ENCODE data around the gene PCDHB8.
"Not testable (repeated sequence)": the region's sequence is repeated elsewhere in the genome, so short reads cannot be mapped to it uniquely, and the experiment has no call there.

The PCDHB8 gene

DNA sequence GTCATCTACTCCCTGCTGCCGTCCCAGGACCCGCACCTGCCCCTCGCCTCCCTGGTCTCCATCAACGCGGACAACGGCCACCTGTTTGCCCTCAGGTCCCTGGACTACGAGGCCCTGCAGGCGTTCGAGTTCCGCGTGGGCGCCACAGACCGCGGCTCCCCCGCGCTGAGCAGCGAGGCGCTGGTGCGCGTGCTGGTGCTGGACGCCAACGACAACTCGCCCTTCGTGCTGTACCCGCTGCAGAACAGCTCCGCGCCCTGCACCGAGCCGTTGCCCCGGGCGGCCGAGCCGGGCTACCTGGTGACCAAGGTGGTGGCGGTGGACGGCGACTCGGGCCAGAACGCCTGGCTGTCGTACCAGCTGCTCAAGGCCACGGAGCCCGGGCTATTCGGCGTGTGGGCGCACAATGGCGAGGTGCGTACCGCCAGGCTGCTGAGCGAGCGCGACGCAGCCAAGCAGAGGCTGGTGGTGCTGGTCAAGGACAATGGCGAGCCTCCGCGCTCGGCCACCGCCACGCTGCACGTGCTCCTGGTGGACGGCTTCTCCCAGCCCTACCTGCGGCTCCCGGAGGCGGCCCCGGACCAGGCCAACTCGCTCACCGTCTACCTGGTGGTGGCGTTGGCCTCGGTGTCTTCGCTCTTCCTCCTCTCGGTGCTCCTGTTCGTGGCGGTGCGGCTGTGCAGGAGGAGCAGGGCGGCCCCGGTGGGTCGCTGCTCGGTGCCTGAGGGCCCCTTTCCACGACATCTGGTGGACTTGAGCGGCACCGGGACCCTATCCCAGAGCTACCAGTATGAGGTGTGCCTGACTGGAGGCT lies 3.1 kb upstream of the PCDHB8 start:
- H3K36me3 Mint-ChIP-seq (ENCODE audit: low read depth); H3K4me3 Mint-ChIP-seq: not testable (repeated sequence)

DNA sequence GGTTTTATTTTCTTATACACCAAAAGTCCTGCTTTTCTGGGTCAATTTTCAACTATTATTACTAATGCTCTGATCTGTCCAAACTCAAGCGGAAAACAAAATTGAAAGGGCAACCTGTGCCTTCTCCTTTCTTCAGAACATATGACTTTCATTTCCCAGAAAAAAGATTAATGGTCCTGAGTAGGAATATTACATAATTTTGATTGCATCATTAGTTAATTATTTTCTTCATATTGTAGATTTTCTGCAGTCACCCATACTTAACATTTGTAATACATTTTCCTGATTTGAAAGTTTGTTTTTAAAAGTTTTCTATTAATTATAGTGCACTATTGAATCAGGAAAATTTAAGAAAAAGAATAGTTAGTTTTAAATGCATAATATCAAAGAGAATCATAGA lies 1.7 kb upstream of the PCDHB8 start:
- Mint-ChIP-seq H3K36me3 (ENCODE audit: low read depth) (peaks cover 7% of the 10 kb centered on the region), H3K9me3 (peaks cover 14% of the 10 kb centered on the region)

More for the DNA sequence above, 3.1 kb upstream of the PCDHB8 start:
- not testable (repeated sequence) for H3K4me1 Mint-ChIP-seq (ENCODE audit: low read depth); H3K27ac Mint-ChIP-seq
- Mint-ChIP-seq H3K27me3 (peaks cover 37% of the 10 kb centered on the region), H3K9me3 (peaks cover 14% of the 10 kb centered on the region)

DNA sequence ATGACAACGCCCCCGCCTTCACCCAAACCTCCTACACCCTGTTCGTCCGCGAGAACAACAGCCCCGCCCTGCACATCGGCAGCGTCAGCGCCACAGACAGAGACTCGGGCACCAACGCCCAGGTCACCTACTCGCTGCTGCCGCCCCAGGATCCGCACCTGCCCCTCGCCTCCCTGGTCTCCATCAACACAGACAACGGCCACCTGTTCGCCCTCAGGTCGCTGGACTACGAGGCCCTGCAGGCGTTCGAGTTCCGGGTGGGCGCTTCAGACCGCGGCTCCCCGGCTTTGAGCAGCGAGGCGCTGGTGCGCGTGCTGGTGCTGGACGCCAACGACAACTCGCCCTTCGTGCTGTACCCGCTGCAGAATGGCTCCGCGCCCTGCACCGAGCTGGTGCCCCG lies 1.8 kb downstream of the PCDHB8 start:
- peaks cover 14% of the 10 kb centered on the region for H3K9me3 Mint-ChIP-seq
- peaks cover 29% of the 10 kb centered on the region for H3K27me3 Mint-ChIP-seq
- H3K27ac Mint-ChIP-seq; H3K4me1 Mint-ChIP-seq (ENCODE audit: low read depth); H3K36me3 Mint-ChIP-seq (ENCODE audit: low read depth); H3K4me3 Mint-ChIP-seq: not testable (repeated sequence)

More for the DNA sequence above, 1.7 kb upstream of the PCDHB8 start:
- no peak overlapping the region for H3K27ac Mint-ChIP-seq
- no peak overlapping the region for H3K4me3 Mint-ChIP-seq
- peaks cover 32% of the 10 kb centered on the region for H3K27me3 Mint-ChIP-seq
- no peaks in the 10 kb centered on the region for H3K4me1 Mint-ChIP-seq (ENCODE audit: low read depth)

DNA sequence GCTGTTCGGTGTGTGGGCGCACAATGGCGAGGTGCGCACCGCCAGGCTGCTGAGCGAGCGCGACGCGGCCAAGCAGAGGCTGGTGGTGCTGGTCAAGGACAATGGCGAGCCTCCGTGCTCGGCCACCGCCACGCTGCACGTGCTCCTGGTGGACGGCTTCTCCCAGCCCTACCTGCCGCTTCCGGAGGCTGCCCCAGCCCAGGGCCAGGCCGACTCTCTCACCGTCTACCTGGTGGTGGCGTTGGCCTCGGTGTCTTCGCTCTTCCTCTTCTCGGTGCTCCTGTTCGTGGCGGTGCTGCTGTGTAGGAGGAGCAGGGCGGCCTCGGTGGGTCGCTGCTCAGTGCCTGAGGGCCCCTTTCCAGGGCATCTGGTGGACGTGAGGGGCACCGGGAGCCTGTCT lies 2.3 kb downstream of the PCDHB8 start:
- not testable (repeated sequence) for H3K4me1 Mint-ChIP-seq (ENCODE audit: low read depth); H3K4me3 Mint-ChIP-seq; H3K27ac Mint-ChIP-seq
- peaks cover 15% of the 10 kb centered on the region for H3K36me3 Mint-ChIP-seq (ENCODE audit: low read depth)
- peaks cover 34% of the 10 kb centered on the region for H3K27me3 Mint-ChIP-seq
- peaks cover 17% of the 10 kb centered on the region for H3K9me3 Mint-ChIP-seq

DNA sequence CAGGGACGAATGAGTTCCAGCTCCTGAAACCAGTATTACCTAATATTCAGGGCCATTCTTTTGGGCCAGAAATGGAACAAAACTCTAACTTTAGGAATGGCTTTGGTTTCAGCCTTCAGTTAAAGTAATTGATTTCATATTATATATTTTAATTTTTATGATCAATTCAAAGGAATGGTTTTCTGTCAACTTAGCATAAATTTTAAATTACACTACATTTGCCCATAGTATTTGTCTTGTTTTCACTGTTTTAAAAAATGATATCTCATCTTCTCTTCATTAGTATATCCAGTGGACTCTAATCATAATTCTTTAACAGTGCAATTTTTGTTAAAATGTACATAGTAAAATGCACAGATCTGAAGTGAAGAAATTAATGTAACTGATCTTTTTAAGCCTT lies 2.7 kb downstream of the PCDHB8 start:
- Mint-ChIP-seq H3K27ac (no peak overlapping the region), H3K27me3 (peaks cover 39% of the 10 kb centered on the region), H3K36me3 (ENCODE audit: low read depth) (peaks cover 19% of the 10 kb centered on the region), H3K9me3 (peaks cover 17% of the 10 kb centered on the region), H3K4me1 (ENCODE audit: low read depth) (no peaks in the 10 kb centered on the region), H3K4me3 (no peak overlapping the region)

DNA sequence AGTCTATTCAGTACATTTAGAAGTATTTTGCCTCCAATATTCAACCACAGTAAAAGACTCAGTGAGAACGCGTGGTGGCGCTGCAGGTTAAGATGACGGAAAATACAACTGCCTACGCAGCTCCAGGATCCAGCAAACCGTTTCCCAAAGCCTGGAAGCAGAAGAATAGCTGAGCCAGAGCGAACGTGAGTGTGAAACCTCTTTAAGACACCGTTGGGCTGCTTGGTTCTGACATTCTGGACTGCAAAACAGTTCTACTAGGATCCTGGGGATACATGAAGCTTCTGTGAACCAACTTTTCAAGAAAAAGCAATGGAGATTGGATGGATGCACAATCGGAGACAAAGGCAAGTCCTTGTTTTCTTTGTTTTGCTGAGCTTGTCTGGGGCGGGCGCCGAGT lies 4.7 kb downstream of the PCDHB8 start, which contains the start of gene PCDHB16:
Gene PCDHB16 (plus strand): TSS at position 140 of the 400 bp plus-strand sequence. CDS start 173 bp downstream, at position 313.
- Mint-ChIP-seq H3K4me3 (no peak within 1 kb of the TSS), H3K27ac (no peak within 1 kb of the TSS), H3K4me1 (ENCODE audit: low read depth) (no peaks in the 10 kb centered on the region), H3K9me3 (peaks cover 17% of the 10 kb centered on the region), H3K36me3 (ENCODE audit: low read depth) (peaks cover 19% of the 10 kb centered on the region), H3K27me3 (peaks cover 52% of the 10 kb centered on the region)

DNA sequence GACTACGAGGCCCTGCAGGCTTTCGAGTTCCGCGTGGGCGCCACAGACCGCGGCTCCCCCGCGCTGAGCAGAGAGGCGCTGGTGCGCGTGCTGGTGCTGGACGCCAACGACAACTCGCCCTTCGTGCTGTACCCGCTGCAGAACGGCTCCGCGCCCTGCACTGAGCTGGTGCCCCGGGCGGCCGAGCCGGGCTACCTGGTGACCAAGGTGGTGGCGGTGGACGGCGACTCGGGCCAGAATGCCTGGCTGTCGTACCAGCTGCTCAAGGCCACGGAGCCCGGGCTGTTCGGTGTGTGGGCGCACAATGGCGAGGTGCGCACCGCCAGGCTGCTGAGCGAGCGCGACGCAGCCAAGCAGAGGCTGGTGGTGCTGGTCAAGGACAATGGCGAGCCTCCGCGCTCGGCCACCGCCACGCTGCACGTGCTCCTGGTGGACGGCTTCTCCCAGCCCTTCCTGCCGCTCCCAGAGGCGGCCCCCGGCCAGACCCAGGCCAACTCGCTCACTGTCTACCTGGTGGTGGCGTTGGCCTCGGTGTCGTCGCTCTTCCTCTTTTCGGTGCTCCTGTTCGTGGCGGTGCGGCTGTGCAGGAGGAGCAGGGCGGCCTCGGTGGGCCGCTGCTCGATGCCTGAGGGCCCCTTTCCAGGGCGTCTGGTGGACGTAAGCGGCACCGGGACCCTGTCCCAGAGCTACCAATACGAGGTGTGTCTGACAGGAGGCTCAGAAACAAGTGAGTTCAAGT lies 6.7 kb downstream of the PCDHB8 start:
- not testable (repeated sequence) for H3K4me3 Mint-ChIP-seq; H3K27ac Mint-ChIP-seq; H3K4me1 Mint-ChIP-seq (ENCODE audit: low read depth)
- Mint-ChIP-seq H3K36me3 (ENCODE audit: low read depth) (peaks cover 23% of the 10 kb centered on the region), H3K9me3 (peaks cover 25% of the 10 kb centered on the region), H3K27me3 (peaks cover 65% of the 10 kb centered on the region)

DNA sequence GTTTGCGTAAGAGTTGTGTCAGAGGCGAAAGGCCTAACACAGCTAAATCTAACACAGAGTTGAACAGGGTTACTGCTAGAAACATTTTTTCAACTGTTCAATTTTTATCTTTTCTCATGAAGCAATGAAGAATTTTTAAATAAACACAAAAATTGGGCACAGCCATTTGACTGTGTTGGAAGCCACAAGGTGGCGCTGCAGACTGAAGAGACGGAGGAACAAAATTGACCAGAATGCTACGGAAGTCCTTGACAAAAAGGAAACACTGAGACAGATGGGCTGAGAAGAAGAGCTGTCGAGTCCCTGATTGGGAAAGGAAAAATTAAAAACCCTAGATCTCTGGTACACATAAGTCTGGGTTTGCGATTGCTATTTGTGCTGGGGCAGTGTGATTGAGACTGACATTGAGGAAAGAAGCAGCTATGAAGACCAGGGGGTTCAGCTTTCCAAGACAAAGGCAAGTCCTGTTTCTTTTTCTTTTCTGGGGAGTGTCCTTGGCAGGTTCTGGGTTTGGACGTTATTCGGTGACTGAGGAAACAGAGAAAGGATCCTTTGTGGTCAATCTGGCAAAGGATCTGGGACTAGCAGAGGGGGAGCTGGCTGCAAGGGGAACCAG lies 9.4 kb downstream of the PCDHB8 start, which contains the start of gene PCDHB9:
Gene PCDHB9 (plus strand): TSS at position 265 of the 616 bp plus-strand sequence. CDS start 158 bp downstream, at position 423.
- Mint-ChIP-seq H3K27ac (no peak within 1 kb of the TSS), H3K4me1 (ENCODE audit: low read depth) (no peaks in the 10 kb centered on the region), H3K4me3 (peak within 1 kb of the TSS; percentile 24), H3K9me3 (peaks cover 28% of the 10 kb centered on the region), H3K27me3 (peaks cover 75% of the 10 kb centered on the region), H3K36me3 (ENCODE audit: low read depth) (peaks cover 19% of the 10 kb centered on the region)

DNA sequence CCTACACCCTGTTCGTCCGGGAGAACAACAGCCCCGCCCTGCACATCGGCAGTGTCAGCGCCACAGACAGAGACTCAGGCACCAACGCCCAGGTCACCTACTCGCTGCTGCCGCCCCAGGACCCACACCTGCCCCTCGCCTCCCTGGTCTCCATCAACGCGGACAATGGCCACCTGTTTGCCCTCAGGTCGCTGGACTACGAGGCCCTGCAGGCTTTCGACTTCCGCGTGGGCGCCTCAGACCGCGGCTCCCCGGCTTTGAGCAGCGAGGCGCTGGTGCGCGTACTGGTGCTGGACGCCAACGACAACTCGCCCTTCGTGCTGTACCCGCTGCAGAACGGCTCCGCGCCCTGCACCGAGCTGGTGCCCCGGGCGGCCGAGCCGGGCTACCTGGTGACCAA lies 11.1 kb downstream of the PCDHB8 start:
- H3K27me3 Mint-ChIP-seq, result peaks cover 73% of the 10 kb centered on the region
- H3K36me3 Mint-ChIP-seq (ENCODE audit: low read depth), result peaks cover 13% of the 10 kb centered on the region
- not testable (repeated sequence) for H3K4me1 Mint-ChIP-seq (ENCODE audit: low read depth); H3K27ac Mint-ChIP-seq; H3K4me3 Mint-ChIP-seq
- H3K9me3 Mint-ChIP-seq, result peaks cover 25% of the 10 kb centered on the region

DNA sequence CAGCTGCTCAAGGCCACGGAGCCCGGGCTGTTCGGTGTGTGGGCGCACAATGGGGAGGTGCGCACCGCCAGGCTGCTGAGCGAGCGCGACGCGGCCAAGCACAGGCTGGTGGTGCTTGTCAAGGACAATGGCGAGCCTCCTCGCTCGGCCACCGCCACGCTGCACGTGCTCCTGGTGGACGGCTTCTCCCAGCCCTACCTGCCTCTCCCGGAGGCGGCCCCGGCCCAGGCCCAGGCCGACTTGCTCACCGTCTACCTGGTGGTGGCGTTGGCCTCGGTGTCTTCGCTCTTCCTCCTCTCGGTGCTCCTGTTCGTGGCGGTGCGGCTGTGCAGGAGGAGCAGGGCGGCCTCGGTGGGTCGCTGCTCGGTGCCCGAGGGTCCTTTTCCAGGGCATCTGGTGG lies 11.5 kb downstream of the PCDHB8 start:
- not testable (repeated sequence) for H3K27ac Mint-ChIP-seq; H3K4me1 Mint-ChIP-seq (ENCODE audit: low read depth); H3K4me3 Mint-ChIP-seq
- peaks cover 73% of the 10 kb centered on the region for H3K27me3 Mint-ChIP-seq
- peaks cover 13% of the 10 kb centered on the region for H3K36me3 Mint-ChIP-seq (ENCODE audit: low read depth)
- H3K9me3 Mint-ChIP-seq, result peaks cover 24% of the 10 kb centered on the region

DNA sequence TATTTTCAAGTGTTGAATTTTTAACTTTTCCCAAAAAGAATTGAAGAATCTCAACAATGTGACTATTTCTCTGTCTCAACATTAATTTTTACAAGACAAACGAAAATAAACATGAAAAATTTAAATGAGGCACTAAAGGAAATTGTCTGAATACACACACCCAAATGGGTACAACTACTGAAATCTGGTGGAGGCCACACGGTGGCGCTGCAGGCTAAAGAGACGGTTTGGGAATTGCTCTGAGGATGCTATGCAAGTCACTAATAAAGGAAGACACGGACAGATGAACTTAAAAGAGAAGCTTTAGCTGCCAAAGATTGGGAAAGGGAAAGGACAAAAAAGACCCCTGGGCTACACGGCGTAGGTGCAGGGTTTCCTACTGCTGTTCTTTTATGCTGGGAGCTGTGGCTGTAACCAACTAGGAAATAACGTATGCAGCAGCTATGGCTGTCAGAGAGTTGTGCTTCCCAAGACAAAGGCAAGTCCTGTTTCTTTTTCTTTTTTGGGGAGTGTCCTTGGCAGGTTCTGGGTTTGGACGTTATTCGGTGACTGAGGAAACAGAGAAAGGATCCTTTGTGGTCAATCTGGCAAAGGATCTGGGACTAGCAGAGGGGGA lies 14.6 kb downstream of the PCDHB8 start, which contains the start of gene PCDHB10:
Gene PCDHB10 (plus strand): TSS at position 244 of the 616 bp plus-strand sequence. CDS start 200 bp downstream, at position 444.
- peaks cover 11% of the 10 kb centered on the region for H3K36me3 Mint-ChIP-seq (ENCODE audit: low read depth)
- peaks cover 60% of the 10 kb centered on the region for H3K27me3 Mint-ChIP-seq
- H3K4me3 Mint-ChIP-seq, result no peak within 1 kb of the TSS
- peaks cover 36% of the 10 kb centered on the region for H3K9me3 Mint-ChIP-seq
- no peaks in the 10 kb centered on the region for H3K4me1 Mint-ChIP-seq (ENCODE audit: low read depth)
- no peak within 1 kb of the TSS for H3K27ac Mint-ChIP-seq

DNA sequence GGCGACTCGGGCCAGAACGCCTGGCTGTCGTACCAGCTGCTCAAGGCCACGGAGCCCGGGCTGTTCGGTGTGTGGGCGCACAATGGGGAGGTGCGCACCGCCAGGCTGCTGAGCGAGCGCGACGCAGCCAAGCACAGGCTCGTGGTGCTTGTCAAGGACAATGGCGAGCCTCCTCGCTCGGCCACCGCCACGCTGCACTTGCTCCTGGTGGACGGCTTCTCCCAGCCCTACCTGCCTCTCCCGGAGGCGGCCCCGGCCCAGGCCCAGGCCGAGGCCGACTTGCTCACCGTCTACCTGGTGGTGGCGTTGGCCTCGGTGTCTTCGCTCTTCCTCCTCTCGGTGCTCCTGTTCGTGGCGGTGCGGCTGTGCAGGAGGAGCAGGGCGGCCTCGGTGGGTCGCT lies 16.7 kb downstream of the PCDHB8 start:
- peaks cover 63% of the 10 kb centered on the region for H3K27me3 Mint-ChIP-seq
- H3K27ac Mint-ChIP-seq; H3K4me3 Mint-ChIP-seq; H3K4me1 Mint-ChIP-seq (ENCODE audit: low read depth): not testable (repeated sequence)
- peaks cover 13% of the 10 kb centered on the region for H3K36me3 Mint-ChIP-seq (ENCODE audit: low read depth)
- peaks cover 45% of the 10 kb centered on the region for H3K9me3 Mint-ChIP-seq

DNA sequence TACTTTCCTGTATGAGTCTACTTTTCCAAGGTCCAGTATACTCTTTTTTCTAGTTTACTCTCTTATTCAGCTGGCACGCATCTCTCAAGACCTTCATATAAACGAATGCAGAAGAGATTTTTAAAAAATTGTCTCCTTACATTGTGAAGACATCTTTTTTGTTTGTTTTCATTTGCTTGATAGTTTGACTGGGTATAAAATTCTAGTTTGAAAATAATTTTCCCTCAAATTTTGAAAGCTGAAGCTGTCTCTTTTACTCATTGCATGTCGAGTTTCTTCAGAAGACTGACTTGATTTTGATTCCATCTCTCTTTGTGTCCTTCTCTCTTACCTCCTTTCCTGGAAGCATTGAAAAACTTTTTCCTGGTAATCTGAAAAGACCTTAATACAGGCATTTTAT lies 18.8 kb downstream of the PCDHB8 start:
- H3K4me1 Mint-ChIP-seq (ENCODE audit: low read depth), result no peaks in the 10 kb centered on the region
- peaks cover 65% of the 10 kb centered on the region for H3K27me3 Mint-ChIP-seq
- peaks cover 14% of the 10 kb centered on the region for H3K36me3 Mint-ChIP-seq (ENCODE audit: low read depth)
- peaks cover 48% of the 10 kb centered on the region for H3K9me3 Mint-ChIP-seq
- H3K27ac Mint-ChIP-seq, result no peak overlapping the region
- H3K4me3 Mint-ChIP-seq, result no peak overlapping the region

DNA sequence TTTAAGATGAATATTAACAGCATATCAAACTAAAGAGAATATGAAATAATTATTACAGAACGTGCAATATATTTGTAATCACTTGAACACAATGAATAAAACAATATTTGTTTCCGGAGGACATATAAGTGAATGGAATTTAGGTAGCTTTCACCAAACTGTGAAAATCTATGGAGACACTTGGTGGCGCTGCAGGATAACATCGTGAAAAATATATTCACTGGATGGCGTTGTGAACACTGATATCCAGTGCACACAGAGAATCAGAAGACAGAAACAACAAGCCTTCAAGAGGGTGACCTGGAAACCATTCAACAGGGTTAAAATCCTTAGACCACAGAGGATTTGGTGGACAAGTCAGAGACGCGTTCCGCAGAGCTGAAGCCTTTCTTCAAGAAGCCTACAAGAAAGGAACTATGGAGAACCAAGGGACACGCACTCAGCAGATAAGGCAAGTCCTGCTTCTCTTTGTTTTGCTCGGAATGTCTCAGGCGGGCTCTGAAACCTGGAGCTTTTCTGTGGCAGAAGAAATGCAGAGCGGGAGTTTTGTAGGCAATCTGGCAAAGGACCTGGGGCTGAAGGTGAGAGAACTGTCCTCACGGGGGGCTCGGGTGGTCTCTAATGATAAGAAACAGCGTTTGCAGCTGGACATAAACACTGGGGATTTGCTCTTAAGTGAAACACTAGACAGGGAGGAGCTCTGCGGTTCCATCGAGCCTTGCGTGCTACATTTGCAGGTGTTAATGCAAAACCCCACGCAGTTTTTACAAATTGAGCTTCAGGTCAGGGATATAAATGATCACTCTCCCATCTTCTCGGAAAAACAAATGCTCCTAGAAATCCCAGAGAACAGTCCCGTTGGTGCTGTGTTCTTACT lies 22.0 kb downstream of the PCDHB8 start, which contains the start of gene PCDHB11:
Gene PCDHB11 (plus strand): TSS at position 269 of the 877 bp plus-strand sequence. CDS start 148 bp downstream, at position 417.
- Mint-ChIP-seq H3K36me3 (ENCODE audit: low read depth) (peaks cover 20% of the 10 kb centered on the region), H3K9me3 (peaks cover 38% of the 10 kb centered on the region), H3K4me3 (no peak within 1 kb of the TSS), H3K27ac (no peak within 1 kb of the TSS), H3K27me3 (peaks cover 51% of the 10 kb centered on the region), H3K4me1 (ENCODE audit: low read depth) (no peaks in the 10 kb centered on the region)
